Gastroesophageal sphincter (tissue), 3 donors: ENCODE measurements around the gene SLC6A12.

Experiments
- CTCF ChIP-seq, 4 experiments: fragments of 200-600 bp in 2 of 4; fragments of 450-650 bp in 2 of 4; sonication (generic) in 1 of 4; IDR thresholded peaks; one replicate each; pipeline ENCODE4 v1.5.1; 2017 to 2019; ENCODE audit warnings: antibody characterized with exemption in 4 of 4, mild to moderate bottlenecking in 2 of 4, moderate library complexity in 2 of 4
- POLR2A ChIP-seq, 2 donors: fragments of 450-650 bp; IDR thresholded peaks; one replicate each; pipeline ENCODE4 v1.6.1; 2017; ENCODE audit warnings: antibody characterized with exemption in 2 of 2, mild to moderate bottlenecking in 2 of 2, moderate library complexity in 1 of 2

GRCh38 chr12:163406-163986 is 50.5 kb downstream of the SLC6A12 start:
- no peak for TF ChIP-seq CTCF (IDR thresholded peaks at IDR 0.05)
- no peak for TF ChIP-seq POLR2A (IDR thresholded peaks at IDR 0.05)
